Measurements from ENCODE around the gene EFEMP1. TPM values are rescaled to one million over a fixed set of nuclear protein-coding genes. Genes with fewer than 3 reads are reported as not detected.

EFEMP1 gene
- total and polyA plus RNA-seq, 4 donors = 112 to 205 (median 159) TPM

- 86 to 89% methylated on average over 5 of the region's 5 CpGs for WGBS, 2 donors
- no peak overlapping the region for H3K4me3 ChIP-seq
- no peaks in the 10 kb centered on the region for H3K9me3 ChIP-seq (ENCODE audit: control insufficient read depth in 4 of 4, insufficient read depth in 3 of 4, low read length in 3 of 4)
- no peak for TF ChIP-seq CTCF (IDR thresholded peaks at IDR 0.05; ENCODE audit: control extremely low read depth, extremely low read depth)
- H3K27ac ChIP-seq (ENCODE audit: low read depth in 1 of 2, low read length in 1 of 2) = no peak overlapping the region
- no peak for DNase-seq
- H3K9ac ChIP-seq (ENCODE audit: insufficient read depth in 1 of 2, low read length in 2 of 2) = no peak overlapping the region
- ATAC-seq (ENCODE audit: insufficient read depth, low FRiP score) = no peak
- peaks cover 0 to 3% (median 0%) of the 10 kb centered on the region in 4 donors for H3K36me3 ChIP-seq (ENCODE audit: control insufficient read depth in 4 of 4, insufficient read depth in 4 of 4, low read length in 4 of 4)
- H3K27me3 ChIP-seq (ENCODE audit: control insufficient read depth in 3 of 3, insufficient read depth in 3 of 3, low read length in 2 of 3) = no peaks in the 10 kb centered on the region
- H3K4me1 ChIP-seq (ENCODE audit: control insufficient read depth in 5 of 5, insufficient read depth in 5 of 5, low read length in 5 of 5) = peaks cover 0 to 4% (median 0%) of the 10 kb centered on the region in 5 donors
These were observed 6.5 kb downstream of the EFEMP1 start for GRCh38 chr2:55917117-55917516.

GRCh38 chr2:55916473-55917049 is 7.0 kb downstream of the EFEMP1 start:
- WGBS, 2 donors = 69 to 82% methylated on average over 7 of the region's 7 CpGs
- Histone ChIP-seq H3K9me3 (ENCODE audit: control insufficient read depth in 4 of 4, insufficient read depth in 3 of 4, low read length in 3 of 4) (no peaks in the 10 kb centered on the region), H3K27me3 (ENCODE audit: control insufficient read depth in 3 of 3, insufficient read depth in 3 of 3, low read length in 2 of 3) (no peaks in the 10 kb centered on the region), H3K4me1 (ENCODE audit: control insufficient read depth in 5 of 5, insufficient read depth in 5 of 5, low read length in 5 of 5) (peaks cover 0 to 4% (median 0%) of the 10 kb centered on the region in 5 donors), H3K4me3 (no peak overlapping the region), H3K9ac (ENCODE audit: insufficient read depth in 1 of 2, low read length in 2 of 2) (no peak overlapping the region), H3K36me3 (ENCODE audit: control insufficient read depth in 4 of 4, insufficient read depth in 4 of 4, low read length in 4 of 4) (peaks cover 0 to 3% (median under 1%) of the 10 kb centered on the region in 4 donors), H3K27ac (ENCODE audit: low read depth in 1 of 2, low read length in 1 of 2) (no peak overlapping the region)
- DNase-seq (peak in 2 of 3 donors; percentile 40 to 46), ATAC-seq (ENCODE audit: insufficient read depth, low FRiP score) (no peak)
- TF ChIP-seq CTCF (IDR thresholded peaks at IDR 0.05; ENCODE audit: control extremely low read depth, extremely low read depth) = no peak

- no peak for TF ChIP-seq CTCF (IDR thresholded peaks at IDR 0.05; ENCODE audit: control extremely low read depth, extremely low read depth)
- H3K4me3 ChIP-seq = no peak overlapping the region
- WGBS, 2 donors = 82 to 89% methylated on average over 1 of the region's 1 CpG
- no peak overlapping the region for H3K9ac ChIP-seq (ENCODE audit: insufficient read depth in 1 of 2, low read length in 2 of 2)
- no peak for DNase-seq
- no peaks in the 10 kb centered on the region for H3K9me3 ChIP-seq (ENCODE audit: control insufficient read depth in 4 of 4, insufficient read depth in 3 of 4, low read length in 3 of 4)
- H3K4me1 ChIP-seq (ENCODE audit: control insufficient read depth in 5 of 5, insufficient read depth in 5 of 5, low read length in 5 of 5) = peaks cover 0 to 3% (median 0%) of the 10 kb centered on the region in 5 donors
- no peak overlapping the region for H3K27ac ChIP-seq (ENCODE audit: low read depth in 1 of 2, low read length in 1 of 2)
- H3K36me3 ChIP-seq (ENCODE audit: control insufficient read depth in 4 of 4, insufficient read depth in 4 of 4, low read length in 4 of 4) = peaks cover 0 to 3% (median under 1%) of the 10 kb centered on the region in 4 donors
- ATAC-seq (ENCODE audit: insufficient read depth, low FRiP score) = no peak
- no peaks in the 10 kb centered on the region for H3K27me3 ChIP-seq (ENCODE audit: control insufficient read depth in 3 of 3, insufficient read depth in 3 of 3, low read length in 2 of 3)
These were observed 8.8 kb downstream of the EFEMP1 start for GRCh38 chr2:55914786-55915185.

- H3K36me3 ChIP-seq (ENCODE audit: control insufficient read depth in 4 of 4, insufficient read depth in 4 of 4, low read length in 4 of 4) = peaks cover 0 to 3% (median under 1%) of the 10 kb centered on the region in 4 donors
- ATAC-seq (ENCODE audit: insufficient read depth, low FRiP score) (no peak), DNase-seq (no peak)
- H3K9ac ChIP-seq (ENCODE audit: insufficient read depth in 1 of 2, low read length in 2 of 2) = no peak overlapping the region
- no peak for TF ChIP-seq CTCF (IDR thresholded peaks at IDR 0.05; ENCODE audit: control extremely low read depth, extremely low read depth)
- H3K4me3 ChIP-seq = no peak overlapping the region
- H3K27ac ChIP-seq (ENCODE audit: low read depth in 1 of 2, low read length in 1 of 2) = no peak overlapping the region
- no peaks in the 10 kb centered on the region for H3K9me3 ChIP-seq (ENCODE audit: control insufficient read depth in 4 of 4, insufficient read depth in 3 of 4, low read length in 3 of 4)
- WGBS, 2 donors = 90 to 94% methylated on average over 3 of the region's 3 CpGs
- peaks cover 0 to 3% (median 0%) of the 10 kb centered on the region in 5 donors for H3K4me1 ChIP-seq (ENCODE audit: control insufficient read depth in 5 of 5, insufficient read depth in 5 of 5, low read length in 5 of 5)
- no peaks in the 10 kb centered on the region for H3K27me3 ChIP-seq (ENCODE audit: control insufficient read depth in 3 of 3, insufficient read depth in 3 of 3, low read length in 2 of 3)
These were observed 10.7 kb downstream of the EFEMP1 start for GRCh38 chr2:55912926-55913325.

All from lung (tissue), 12 donors.